Hepatocyte (in vitro differentiated cells): Measurements from ENCODE around the gene BNIP2. TPM values are rescaled to one million over a fixed set of nuclear protein-coding genes. Genes with fewer than 3 reads are reported as not detected.

Experiments used
- DNase-seq: peaks from one replicate; pipeline ENCODE4 v3.0.0-alpha.2; 2016; ENCODE audit warnings: low spot score
- H2AFZ ChIP-seq: fragments of 200-600 bp; sonication (generic); 2 replicates; pipeline ENCODE4 v1.6.0; 2016; ENCODE audit warnings: antibody characterized with exemption, mild to moderate bottlenecking
- H3K27ac ChIP-seq: fragments of 200-600 bp; sonication (generic); 2 replicates; pipeline ENCODE4 v1.5.1; 2016; ENCODE audit warnings: mild to moderate bottlenecking
- H3K27me3 ChIP-seq: fragments of 200-600 bp; sonication (generic); 2 replicates; pipeline ENCODE4 v1.6.1; 2016
- H3K36me3 ChIP-seq: fragments of 200-600 bp; sonication (generic); replicated peaks from 2 replicates; pipeline ENCODE4 v1.5.1; 2016; ENCODE audit warnings: low read depth; ENCODE audit not compliant: insufficient read depth
- H3K4me1 ChIP-seq: fragments of 200-600 bp; sonication (generic); 2 replicates; pipeline ENCODE4 v1.5.1; 2016; ENCODE audit warnings: mild to moderate bottlenecking, moderate library complexity; ENCODE audit not compliant: insufficient read depth
- H3K4me2 ChIP-seq: fragments of 200-600 bp; sonication (generic); 2 replicates; pipeline ENCODE4 v1.6.0; 2016
- H3K4me3 ChIP-seq: fragments of 200-600 bp; sonication (generic); 2 replicates; pipeline ENCODE4 v1.5.1; 2016; ENCODE audit warnings: mild to moderate bottlenecking
- H3K79me2 ChIP-seq: fragments of 200-600 bp; sonication (generic); 2 replicates; pipeline ENCODE4 v1.6.0; 2017; ENCODE audit warnings: mild to moderate bottlenecking
- H3K9me2 ChIP-seq: fragments of 200-600 bp; sonication (generic); replicated peaks from 2 replicates; pipeline ENCODE4 v1.6.0; 2017; ENCODE audit warnings: mild to moderate bottlenecking; ENCODE audit not compliant: insufficient read depth
- H3K9me3 ChIP-seq: fragments of 200-600 bp; sonication (generic); 2 replicates; pipeline ENCODE4 v1.5.1; 2016; ENCODE audit warnings: low read depth, mild to moderate bottlenecking
- H4K20me1 ChIP-seq: fragments of 200-600 bp; sonication (generic); 2 replicates; pipeline ENCODE4 v1.6.0; 2016; ENCODE audit warnings: mild to moderate bottlenecking; ENCODE audit not compliant: insufficient read depth, poor library complexity, severe bottlenecking
- CTCF ChIP-seq: fragments of 200-600 bp; sonication (generic); IDR thresholded peaks from 2 replicates; pipeline ENCODE4 v1.5.1; 2016; ENCODE audit warnings: antibody characterized with exemption, mild to moderate bottlenecking; ENCODE audit not compliant: poor library complexity
- EZH2 ChIP-seq: fragments of 200-600 bp; sonication (generic); IDR thresholded peaks from 2 replicates; pipeline ENCODE4 v1.6.1; 2016; ENCODE audit warnings: antibody characterized with exemption, mild to moderate bottlenecking, borderline replicate concordance
- EZH2phosphoT487 ChIP-seq: fragments of 200-600 bp; sonication (generic); IDR thresholded peaks from one replicate; pipeline ENCODE4 v1.6.1; 2018; ENCODE audit warnings: antibody characterized with exemption, mild to moderate bottlenecking, low read depth, moderate library complexity; ENCODE audit not compliant: unreplicated experiment, severe bottlenecking
- WGBS: methylation state at CpG from one replicate; pipeline ENCODE4 v1.1.6; 2016; ENCODE audit warnings: low lambda C conversion rate; ENCODE audit errors: missing lambda C conversion rate; 5-methylcytosine and 5-hydroxymethylcytosine counted together
- polyA plus RNA-seq: library from polyadenylated mRNA; unstranded; fragments of >200 nt; fragmentation: Nextera tagmentation; extraction: Ambion mirVana; gene quantifications from 2 replicates; pipeline ENCODE4 v1.2.1, GENCODE V29; 2016
- total RNA-seq: library from RNA; depleted of rRNA; stranded (reverse); fragments of >200 nt; gene quantifications from 2 replicates; pipeline ENCODE4 v1.2.3, GENCODE V29; 2014

The BNIP2 gene
- total and polyA plus RNA-seq, 2 experiments from 2014 or later = 55.0 to 102 TPM

- Histone ChIP-seq H3K4me2 (no peak overlapping the region), H3K36me3 (no peaks in the 10 kb centered on the region), H3K27me3 (no peaks in the 10 kb centered on the region), H4K20me1 (no peaks in the 10 kb centered on the region), H3K9me2 (no peaks in the 10 kb centered on the region), H2AFZ (no peak overlapping the region), H3K9me3 (no peaks in the 10 kb centered on the region), H3K4me3 (no peak overlapping the region), H3K4me1 (no peaks in the 10 kb centered on the region), H3K79me2 (no peaks in the 10 kb centered on the region), H3K27ac (no peak overlapping the region)
- no peak for TF ChIP-seq CTCF
- no peak for TF ChIP-seq EZH2phosphoT487
- no peak for TF ChIP-seq EZH2
- WGBS = 97% methylated on average over 1 of the region's 1 CpG
- DNase-seq = no peak
Measured at GRCh38 chr15:59694779-59695178, 5.7 kb upstream of the BNIP2 start.

GRCh38 chr15:59691194-59691805 lies 2.2 kb upstream of the BNIP2 start:
- peak; percentile 63 for DNase-seq

GRCh38 chr15:59689626-59690236 lies 611 bp upstream of the BNIP2 start:
- WGBS = 4% methylated on average over 24 of the region's 25 CpGs
- H3K4me2 ChIP-seq = peak overlapping the region; percentile 70
- H3K9me3 ChIP-seq = no peaks in the 10 kb centered on the region
- peaks cover 38% of the 10 kb centered on the region for H3K79me2 ChIP-seq
- H3K36me3 ChIP-seq = no peaks in the 10 kb centered on the region
- peaks cover 34% of the 10 kb centered on the region for H4K20me1 ChIP-seq
- DNase-seq = peak; percentile 82
- H2AFZ ChIP-seq = peak overlapping the region; percentile 39
- peak overlapping the region; percentile 84 for H3K27ac ChIP-seq
- no peaks in the 10 kb centered on the region for H3K27me3 ChIP-seq
- H3K4me1 ChIP-seq = peaks cover 11% of the 10 kb centered on the region
- H3K9me2 ChIP-seq = no peaks in the 10 kb centered on the region
- TF ChIP-seq EZH2phosphoT487 = no peak
- TF ChIP-seq EZH2 = no peak
- TF ChIP-seq CTCF = no peak
- peak overlapping the region; percentile 35 for H3K4me3 ChIP-seq

More at GRCh38 chr15:59691194-59691805, 2.2 kb upstream of the BNIP2 start:
- Histone ChIP-seq H3K4me1 (peaks cover 4% of the 10 kb centered on the region), H3K36me3 (no peaks in the 10 kb centered on the region), H3K9me3 (no peaks in the 10 kb centered on the region), H3K4me3 (no peak overlapping the region), H3K79me2 (peaks cover 22% of the 10 kb centered on the region), H3K4me2 (no peak overlapping the region), H4K20me1 (peaks cover 18% of the 10 kb centered on the region), H2AFZ (no peak overlapping the region), H3K27ac (no peak overlapping the region), H3K9me2 (no peaks in the 10 kb centered on the region), H3K27me3 (no peaks in the 10 kb centered on the region)
- TF ChIP-seq EZH2phosphoT487 (no peak), CTCF (peak; percentile 62)
- WGBS = 57% methylated on average over 1 of the region's 1 CpG
